Osteocyte (in vitro differentiated cells): ENCODE results near the gene NRXN3. TPM values are rescaled to one million over a fixed set of nuclear protein-coding genes. Genes with fewer than 3 reads are reported as not detected.

Experiments used
- DNase-seq: peaks from one replicate; pipeline ENCODE4 v3.0.0; 2021; ENCODE audit warnings: mixed read lengths; ENCODE audit not compliant: unreplicated experiment; ENCODE audit errors: extremely low spot score
- H3K27ac Mint-ChIP-seq: one replicate; pipeline ENCODE4 v1.8.0; 2021; ENCODE audit warnings: mild to moderate bottlenecking, mixed read lengths; ENCODE audit not compliant: unreplicated experiment
- H3K27me3 Mint-ChIP-seq: one replicate; pipeline ENCODE4 v1.8.0; 2021; ENCODE audit warnings: mixed read lengths; ENCODE audit not compliant: unreplicated experiment
- H3K36me3 Mint-ChIP-seq: one replicate; pipeline ENCODE4 v1.8.0; 2021; ENCODE audit warnings: mixed read lengths; ENCODE audit not compliant: unreplicated experiment
- H3K4me1 Mint-ChIP-seq: one replicate; pipeline ENCODE4 v1.8.0; 2021; ENCODE audit warnings: mixed read lengths; ENCODE audit not compliant: unreplicated experiment
- H3K4me3 Mint-ChIP-seq: one replicate; pipeline ENCODE4 v1.8.0; 2021; ENCODE audit warnings: mild to moderate bottlenecking, moderate library complexity, mixed read lengths; ENCODE audit not compliant: unreplicated experiment
- H3K9me3 Mint-ChIP-seq: one replicate; pipeline ENCODE4 v1.8.0; 2021; ENCODE audit warnings: mixed read lengths; ENCODE audit not compliant: unreplicated experiment
- CTCF ChIP-seq: fragments of 200-600 bp; sonication (generic); IDR thresholded peaks from 2 replicates; pipeline ENCODE4 v1.5.0; 2021; ENCODE audit warnings: antibody characterized with exemption, mild to moderate bottlenecking, moderate library complexity
- total RNA-seq: library from RNA; stranded (reverse); gene quantifications from 2 replicates; pipeline ENCODE4 v1.2.1, GENCODE V29; 2021

The NRXN3 gene
- total RNA-seq, 1 donor from 2014 or later = 26.5 TPM

GRCh38 chr14:78172428-78172827, 2.3 kb downstream of the NRXN3 start:
- no peak overlapping the region for H3K27ac Mint-ChIP-seq
- H3K27me3 Mint-ChIP-seq = no peaks in the 10 kb centered on the region
- H3K4me1 Mint-ChIP-seq = no peaks in the 10 kb centered on the region
- no peak for TF ChIP-seq CTCF
- no peak overlapping the region for H3K4me3 Mint-ChIP-seq
- no peak for DNase-seq
- no peaks in the 10 kb centered on the region for H3K36me3 Mint-ChIP-seq
- H3K9me3 Mint-ChIP-seq = peaks cover 11% of the 10 kb centered on the region

- H3K36me3 Mint-ChIP-seq = no peaks in the 10 kb centered on the region
- TF ChIP-seq CTCF = no peak
- DNase-seq = no peak
- peaks cover 14% of the 10 kb centered on the region for H3K9me3 Mint-ChIP-seq
- H3K4me1 Mint-ChIP-seq = no peaks in the 10 kb centered on the region
- H3K4me3 Mint-ChIP-seq = no peak overlapping the region
- H3K27ac Mint-ChIP-seq = no peak overlapping the region
- no peaks in the 10 kb centered on the region for H3K27me3 Mint-ChIP-seq
Observed at GRCh38 chr14:78173346-78174035, 3.3 kb downstream of the NRXN3 start.

GRCh38 chr14:78175412-78175811, 5.2 kb downstream of the NRXN3 start:
- TF ChIP-seq CTCF = no peak
- Mint-ChIP-seq H3K9me3 (peaks cover 14% of the 10 kb centered on the region), H3K4me1 (no peaks in the 10 kb centered on the region), H3K4me3 (no peak overlapping the region), H3K36me3 (no peaks in the 10 kb centered on the region), H3K27ac (no peak overlapping the region), H3K27me3 (no peaks in the 10 kb centered on the region)
- DNase-seq = no peak

GRCh38 chr14:78178071-78178470, 7.9 kb downstream of the NRXN3 start:
- Mint-ChIP-seq H3K9me3 (peaks cover 14% of the 10 kb centered on the region), H3K27me3 (no peaks in the 10 kb centered on the region), H3K27ac (no peak overlapping the region), H3K36me3 (no peaks in the 10 kb centered on the region), H3K4me1 (no peaks in the 10 kb centered on the region), H3K4me3 (no peak overlapping the region)
- no peak for TF ChIP-seq CTCF
- DNase-seq = no peak

- Mint-ChIP-seq H3K4me3 (no peak overlapping the region), H3K9me3 (peaks cover 14% of the 10 kb centered on the region), H3K27ac (no peak overlapping the region), H3K27me3 (no peaks in the 10 kb centered on the region), H3K4me1 (no peaks in the 10 kb centered on the region), H3K36me3 (no peaks in the 10 kb centered on the region)
- no peak for DNase-seq
- no peak for TF ChIP-seq CTCF
Observed at GRCh38 chr14:78178971-78179370, 8.8 kb downstream of the NRXN3 start.
